ENCODE measurements around the gene SS18.

- TF ChIP-seq TARDBP (IDR thresholded peaks at IDR 0.05) (no peak), FOXM1 (IDR thresholded peaks at IDR 0.05; ENCODE audit: borderline replicate concordance) (no peak), SP1 (IDR thresholded peaks at IDR 0.05) (no peak), BHLHE40 (IDR thresholded peaks at IDR 0.05; ENCODE audit: borderline replicate concordance) (no peak)
These were observed 43.9 kb downstream of the SS18 start for GRCh38 chr18:26046419-26047077.
